ENCODE results near the gene GSTA5.
A peak's percentile ranks its signal among the peaks of the same experiment; 100 is the strongest.
"Not testable (repeated sequence)": the region's sequence is repeated elsewhere in the genome, so short reads cannot be mapped to it uniquely, and the experiment has no call there.

GSTA5 gene

GRCh38 chr6:52840763-52841585 lies at the start of gene GSTA5:
GSTA5 (minus strand) TSS chr6:52840813.
- H3K4me3 ChIP-seq (ENCODE audit: low read length) = no peak within 1 kb of the TSS
- TF ChIP-seq ZNF274 (IDR thresholded peaks at IDR 0.05; ENCODE audit: low read depth, low read length) = no peak

- H3K4me3 ChIP-seq (ENCODE audit: low read length) = no peak overlapping the region
- TF ChIP-seq ZNF274 (IDR thresholded peaks at IDR 0.05; ENCODE audit: low read depth, low read length) = no peak
Observed at GRCh38 chr6:52890018-52890417, 49.4 kb upstream of the GSTA5 start.

GRCh38 chr6:52887910-52888524 lies 47.4 kb upstream of the GSTA5 start:
- H3K4me3 ChIP-seq (ENCODE audit: low read length) = no peak overlapping the region
- no peak for TF ChIP-seq ZNF274 (IDR thresholded peaks at IDR 0.05; ENCODE audit: low read depth, low read length)

- peak overlapping the region; percentile 61; the same call in 1 of the 2 replicates for H3K4me3 ChIP-seq (ENCODE audit: low read length)
- no peak for TF ChIP-seq ZNF274 (IDR thresholded peaks at IDR 0.05; ENCODE audit: low read depth, low read length)
Observed at GRCh38 chr6:52881996-52882841, 41.6 kb upstream of the GSTA5 start.

GRCh38 chr6:52881662-52881995 lies 41.0 kb upstream of the GSTA5 start:
- no peak overlapping the region for H3K4me3 ChIP-seq (ENCODE audit: low read length)
- TF ChIP-seq ZNF274 (IDR thresholded peaks at IDR 0.05; ENCODE audit: low read depth, low read length) = no peak

GRCh38 chr6:52877786-52878185 lies 37.2 kb upstream of the GSTA5 start:
- TF ChIP-seq ZNF274 (IDR thresholded peaks at IDR 0.05; ENCODE audit: low read depth, low read length) = no peak
- H3K4me3 ChIP-seq (ENCODE audit: low read length) = no peak overlapping the region

- H3K4me3 ChIP-seq (ENCODE audit: low read length) = no peak overlapping the region
- TF ChIP-seq ZNF274 (IDR thresholded peaks at IDR 0.05; ENCODE audit: low read depth, low read length) = no peak
Observed at GRCh38 chr6:52877168-52877567, 36.6 kb upstream of the GSTA5 start.

- TF ChIP-seq ZNF274 (IDR thresholded peaks at IDR 0.05; ENCODE audit: low read depth, low read length) = no peak
- no peak overlapping the region for H3K4me3 ChIP-seq (ENCODE audit: low read length)
Observed at GRCh38 chr6:52876056-52876787, 35.6 kb upstream of the GSTA5 start.

- TF ChIP-seq ZNF274 (IDR thresholded peaks at IDR 0.05; ENCODE audit: low read depth, low read length) = no peak
- H3K4me3 ChIP-seq (ENCODE audit: low read length) = no peak overlapping the region
Observed at GRCh38 chr6:52872031-52872430, 31.4 kb upstream of the GSTA5 start.

GRCh38 chr6:52871621-52872020 lies 31.0 kb upstream of the GSTA5 start:
- no peak for TF ChIP-seq ZNF274 (IDR thresholded peaks at IDR 0.05; ENCODE audit: low read depth, low read length)
- no peak overlapping the region for H3K4me3 ChIP-seq (ENCODE audit: low read length)

- H3K4me3 ChIP-seq (ENCODE audit: low read length) = not testable (repeated sequence)
Observed at GRCh38 chr6:52870335-52871091, 29.9 kb upstream of the GSTA5 start.

- not testable (repeated sequence) for H3K4me3 ChIP-seq (ENCODE audit: low read length)
Observed at GRCh38 chr6:52868899-52869298, 28.3 kb upstream of the GSTA5 start.

GRCh38 chr6:52868240-52868639 lies 27.6 kb upstream of the GSTA5 start:
- no peak overlapping the region for H3K4me3 ChIP-seq (ENCODE audit: low read length)
- no peak for TF ChIP-seq ZNF274 (IDR thresholded peaks at IDR 0.05; ENCODE audit: low read depth, low read length)

GRCh38 chr6:52861151-52861550 lies 20.5 kb upstream of the GSTA5 start:
- H3K4me3 ChIP-seq (ENCODE audit: low read length) = not testable (repeated sequence)
